OCI-LY7 (cell line): ENCODE measurements around the gene XYLT1. TPM values are rescaled to one million over a fixed set of nuclear protein-coding genes. Genes with fewer than 3 reads are reported as not detected.

Experiments
- BruUV-seq: library from RNA; stranded (reverse); fragments of 400-500 nt; replicated peaks from 2 replicates; lab custom pipeline; 2021; lab: Mats Ljungman, UMichigan
- CTCF ChIA-PET: fragments of 300-600 bp; sonication (Branson Sonifier 250); formaldehyde crosslinking; loops from one replicate; lab custom pipeline; 2022; ENCODE audit warnings: antibody characterized with exemption; ENCODE audit not compliant: unreplicated experiment; lab: Charles Lee
- POLR2A ChIA-PET: fragments of 300-600 bp; sonication (Branson Sonifier 250); formaldehyde crosslinking; loops from one replicate; lab custom pipeline; 2022; ENCODE audit warnings: antibody characterized with exemption; lab: Charles Lee
- DNase-seq: peaks from one replicate; pipeline ENCODE4 v3.0.0-alpha.2; 2015; ENCODE audit warnings: low spot score
- H2AFZ ChIP-seq: fragments of 200-600 bp; sonication (generic), shearing (Covaris generic); 2 replicates; pipeline ENCODE4 v1.6.1; 2014; ENCODE audit warnings: mild to moderate bottlenecking, antibody characterized with exemption, low read length, moderate library complexity
- H3K27ac ChIP-seq: fragments of 200-600 bp; sonication (generic); 2 replicates; pipeline ENCODE4 v1.5.1; 2014; ENCODE audit warnings: mixed run types, low read depth, mild to moderate bottlenecking, moderate library complexity, low read length, inconsistent platforms; ENCODE audit not compliant: poor library complexity, severe bottlenecking
- H3K36me3 ChIP-seq: fragments of 200-600 bp; sonication (generic); 2 replicates; pipeline ENCODE4 v1.6.1; 2014; ENCODE audit warnings: mild to moderate bottlenecking, antibody characterized with exemption, low read length, moderate library complexity, mixed read lengths; ENCODE audit not compliant: insufficient read depth
- H3K4me1 ChIP-seq: fragments of 200-600 bp; sonication (generic); 2 replicates; pipeline ENCODE4 v1.5.1; 2014; ENCODE audit warnings: mild to moderate bottlenecking, low read length; ENCODE audit not compliant: insufficient read depth, poor library complexity, severe bottlenecking
- H3K4me2 ChIP-seq: fragments of 200-600 bp; sonication (generic); 2 replicates; pipeline ENCODE4 v1.6.1; 2014; ENCODE audit warnings: mild to moderate bottlenecking, low read length
- H3K4me3 ChIP-seq: fragments of 200-600 bp; sonication (generic); 2 replicates; pipeline ENCODE4 v1.5.1; 2014; ENCODE audit warnings: mild to moderate bottlenecking, low read depth, low read length; ENCODE audit not compliant: poor library complexity, severe bottlenecking
- H3K79me2 ChIP-seq: fragments of 200-600 bp; sonication (generic); 2 replicates; pipeline ENCODE4 v1.6.1; 2016; ENCODE audit warnings: low read depth, mild to moderate bottlenecking, low read length, moderate library complexity, mixed read lengths; ENCODE audit not compliant: insufficient read depth
- H3K9me2 ChIP-seq: fragments of 200-600 bp; sonication (generic); 2 replicates; pipeline ENCODE4 v1.6.1; 2016; ENCODE audit warnings: mild to moderate bottlenecking, low read length, mixed read lengths; ENCODE audit not compliant: insufficient read depth
- H3K9me3 ChIP-seq: fragments of 200-600 bp; sonication (generic); 2 replicates; pipeline ENCODE4 v1.6.1; 2014; ENCODE audit warnings: mild to moderate bottlenecking, mixed run types, low read length, mixed read lengths
- H4K20me1 ChIP-seq: fragments of 200-600 bp; sonication (generic); 2 replicates; pipeline ENCODE4 v1.6.1; 2014; ENCODE audit warnings: mild to moderate bottlenecking, antibody characterized with exemption, low read length, moderate library complexity, mixed read lengths; ENCODE audit not compliant: insufficient read depth
- CTCF ChIP-seq: fragments of 200-600 bp; sonication (generic); conservative IDR thresholded peaks from 2 replicates; pipeline ENCODE4 v1.5.1; 2014; ENCODE audit warnings: mild to moderate bottlenecking, antibody characterized with exemption, low read length, moderate library complexity, mixed read lengths
- EZH2phosphoT487 ChIP-seq: fragments of 200-600 bp; sonication (generic); IDR thresholded peaks from 2 replicates; pipeline ENCODE4 v1.6.1; 2018; ENCODE audit warnings: low read depth, borderline replicate concordance, mild to moderate bottlenecking, mixed run types, antibody characterized with exemption, low read length, moderate library complexity, mixed read lengths
- intact Hi-C: fragments of 100-400 bp; cut with micrococcal nuclease; formaldehyde crosslinking; loops from one replicate; pipeline ENCODE4 v1.10.0; 2022; ENCODE audit not compliant: unreplicated experiment
- total RNA-seq, 2 experiments: library from RNA; depleted of rRNA in 1 of 2; stranded (reverse); fragments of >200 nt in 1 of 2; shearing (Covaris generic) in 1 of 2; gene quantifications; 2 replicates each; pipeline ENCODE4 v1.2.3, GENCODE V29; 2014 to 2022

XYLT1 gene
- total RNA-seq, 2 experiments from 2014 or later = 36.3 to 50.0 TPM

- H3K79me2 ChIP-seq = peaks cover 3% of the 10 kb centered on the region; the same call in 1 of the 2 replicates
- H3K27ac ChIP-seq = no peak overlapping the region
- no TSS peak for BruUV-seq
- peaks cover 16% of the 10 kb centered on the region for H3K4me1 ChIP-seq
- H4K20me1 ChIP-seq = no peaks in the 10 kb centered on the region
- intact Hi-C loops = no loop called here
- H3K9me3 ChIP-seq = no peaks in the 10 kb centered on the region
- H3K9me2 ChIP-seq = no peaks in the 10 kb centered on the region
- no peak overlapping the region for H3K4me3 ChIP-seq
- no peak overlapping the region for H2AFZ ChIP-seq
- H3K36me3 ChIP-seq = 0 out of 2 replicates have a peak, but pooled peaks cover 11% of the 10 kb centered on the region
- POLR2A ChIA-PET = no interaction called here
- no peak overlapping the region for H3K4me2 ChIP-seq
- TF ChIP-seq EZH2phosphoT487 = no peak
- TF ChIP-seq CTCF = no peak
- CTCF ChIA-PET = no interaction called here
- DNase-seq = no peak
Observed at GRCh38 chr16:17246974-17247732, 223.6 kb downstream of the XYLT1 start.

GRCh38 chr16:17246268-17246885, 224.4 kb downstream of the XYLT1 start:
- H3K27ac ChIP-seq = no peak overlapping the region
- peaks cover 15% of the 10 kb centered on the region; the same call in 1 of the 2 replicates for H3K36me3 ChIP-seq
- no peaks in the 10 kb centered on the region for H3K79me2 ChIP-seq
- no peak overlapping the region for H3K4me2 ChIP-seq
- no peak for DNase-seq
- intact Hi-C loops = no loop called here
- POLR2A ChIA-PET = interaction anchor here (0.6 kb wide), 1 partner anchor 48 kb away, joined by 3 read pairs; no protein-coding TSS in a partner anchor
- no peak overlapping the region for H2AFZ ChIP-seq
- no peaks in the 10 kb centered on the region for H3K9me2 ChIP-seq
- H3K4me1 ChIP-seq = peaks cover 8% of the 10 kb centered on the region
- BruUV-seq = no TSS peak
- H3K4me3 ChIP-seq = no peak overlapping the region
- H4K20me1 ChIP-seq = no peaks in the 10 kb centered on the region
- CTCF ChIA-PET = no interaction called here
- TF ChIP-seq EZH2phosphoT487 = no peak
- TF ChIP-seq CTCF = no peak
- no peaks in the 10 kb centered on the region for H3K9me3 ChIP-seq
